HEK293 (cell line): ENCODE results near the gene ZNF785.
A peak's percentile ranks its signal among the peaks of the same experiment; 100 is the strongest.

Source experiments
- EGR2 ChIP-seq: fragments of 450-650 bp; formaldehyde crosslinking; IDR thresholded peaks from 2 replicates; pipeline ENCODE4 v1.5.1; 2016; ENCODE audit warnings: low read depth, missing biosample characterization, missing genetic modification characterization
- GLI2 ChIP-seq: fragments of 450-650 bp; formaldehyde crosslinking; IDR thresholded peaks from 2 replicates; pipeline ENCODE4; 2017; ENCODE audit warnings: missing biosample characterization, missing genetic modification characterization, low read depth, borderline replicate concordance
- MEIS1 ChIP-seq: sonication (generic); formaldehyde crosslinking; IDR thresholded peaks from 2 replicates; pipeline ENCODE4 v1.8.1; 2022; ENCODE audit warnings: missing genetic modification reagents, mild to moderate bottlenecking, borderline replicate concordance
- SCRT1 ChIP-seq: fragments of 450-650 bp; formaldehyde crosslinking; IDR thresholded peaks from 2 replicates; pipeline ENCODE4 v1.5.1; 2016; ENCODE audit warnings: missing biosample characterization, missing genetic modification characterization, borderline replicate concordance
- YY1 ChIP-seq: fragments of 450-650 bp; formaldehyde crosslinking; IDR thresholded peaks from 2 replicates; pipeline ENCODE4 v1.5.1; 2018; ENCODE audit warnings: missing biosample characterization, missing genetic modification characterization
- ZBTB17 ChIP-seq: fragments of 450-650 bp; formaldehyde crosslinking; IDR thresholded peaks from 2 replicates; pipeline ENCODE4 v1.5.1; 2016; ENCODE audit warnings: missing biosample characterization, missing genetic modification characterization
- ZBTB8A ChIP-seq: fragments of 450-650 bp; formaldehyde crosslinking; IDR thresholded peaks from 2 replicates; pipeline ENCODE4 v1.5.1; 2016; ENCODE audit warnings: missing biosample characterization, missing genetic modification characterization
- ZIC2 ChIP-seq: fragments of 450-650 bp; formaldehyde crosslinking; IDR thresholded peaks from 2 replicates; pipeline ENCODE4 v1.5.1; 2016; ENCODE audit warnings: missing biosample characterization, missing genetic modification characterization
- ZNF133 ChIP-seq: fragments of 450-650 bp; formaldehyde crosslinking; IDR thresholded peaks from 2 replicates; pipeline ENCODE4 v1.5.1; 2016; ENCODE audit warnings: missing biosample characterization, missing genetic modification characterization
- ZNF138 ChIP-seq: fragments of 450-650 bp; formaldehyde crosslinking; IDR thresholded peaks from 2 replicates; pipeline ENCODE4 v1.5.1; 2016; ENCODE audit warnings: missing biosample characterization, missing genetic modification characterization, borderline replicate concordance
- ZNF184 ChIP-seq: fragments of 450-650 bp; IDR thresholded peaks from 2 replicates; pipeline ENCODE4 v1.5.1; 2018; ENCODE audit warnings: missing biosample characterization, mild to moderate bottlenecking, missing genetic modification characterization
- ZNF302 ChIP-seq: fragments of 450-650 bp; formaldehyde crosslinking; IDR thresholded peaks from 2 replicates; pipeline ENCODE4 v1.5.1; 2016; ENCODE audit warnings: missing biosample characterization, missing genetic modification characterization, low read depth
- ZNF311 ChIP-seq: fragments of 450-650 bp; formaldehyde crosslinking; IDR thresholded peaks from 2 replicates; pipeline ENCODE4 v1.5.1; 2017; ENCODE audit warnings: missing biosample characterization, missing genetic modification characterization, borderline replicate concordance
- ZNF354C ChIP-seq: fragments of 450-650 bp; formaldehyde crosslinking; IDR thresholded peaks from 2 replicates; pipeline ENCODE4 v1.5.1; 2016; ENCODE audit warnings: missing biosample characterization, missing genetic modification characterization, low read depth, borderline replicate concordance
- ZNF391 ChIP-seq: fragments of 450-650 bp; formaldehyde crosslinking; IDR thresholded peaks from 2 replicates; pipeline ENCODE4 v1.5.1; 2016; ENCODE audit warnings: low read depth, missing biosample characterization, missing genetic modification characterization, borderline replicate concordance
- ZNF529 ChIP-seq: fragments of 450-650 bp; formaldehyde crosslinking; IDR thresholded peaks from 2 replicates; pipeline ENCODE4 v1.5.1; 2017; ENCODE audit warnings: missing genetic modification characterization, missing biosample characterization; ENCODE audit not compliant: insufficient replicate concordance
- ZNF544 ChIP-seq: fragments of 450-650 bp; formaldehyde crosslinking; IDR thresholded peaks from 2 replicates; pipeline ENCODE4 v1.5.0; 2017; ENCODE audit warnings: missing biosample characterization, missing genetic modification characterization
- ZNF548 ChIP-seq: fragments of 450-650 bp; formaldehyde crosslinking; IDR thresholded peaks from 2 replicates; pipeline ENCODE4 v1.5.1; 2016; ENCODE audit warnings: missing biosample characterization, missing genetic modification characterization
- ZNF561 ChIP-seq: fragments of 450-650 bp; IDR thresholded peaks from 2 replicates; pipeline ENCODE4 v1.5.1; 2018; ENCODE audit warnings: missing biosample characterization, missing genetic modification characterization, borderline replicate concordance
- ZNF623 ChIP-seq: fragments of 450-650 bp; formaldehyde crosslinking; IDR thresholded peaks from 2 replicates; pipeline ENCODE4 v1.5.1; 2016; ENCODE audit warnings: missing biosample characterization, missing genetic modification characterization
- ZSCAN16 ChIP-seq: fragments of 450-650 bp; formaldehyde crosslinking; IDR thresholded peaks from 2 replicates; pipeline ENCODE4 v1.5.1; 2016; ENCODE audit warnings: missing biosample characterization, missing genetic modification characterization
- ZXDB ChIP-seq: fragments of 450-650 bp; formaldehyde crosslinking; IDR thresholded peaks from 2 replicates; pipeline ENCODE4 v1.5.1; 2016; ENCODE audit warnings: missing biosample characterization, missing genetic modification characterization
- TF ChIP-seq, protein P1 (sequence below): fragments of 450-650 bp; formaldehyde crosslinking; IDR thresholded peaks from 2 replicates; pipeline ENCODE4 v1.5.1; 2016; ENCODE audit warnings: missing biosample characterization, missing genetic modification characterization
- TF ChIP-seq, protein P2 (sequence below): fragments of 450-650 bp; IDR thresholded peaks from 2 replicates; pipeline ENCODE4 v1.5.1; 2018; ENCODE audit warnings: missing biosample characterization, missing genetic modification characterization
- TF ChIP-seq, protein P3 (sequence below): fragments of 450-650 bp; formaldehyde crosslinking; IDR thresholded peaks from 2 replicates; pipeline ENCODE4 v1.5.1; 2016; ENCODE audit warnings: missing biosample characterization, missing genetic modification characterization
- TF ChIP-seq, protein P4 (sequence below): fragments of 450-650 bp; formaldehyde crosslinking; IDR thresholded peaks from 2 replicates; pipeline ENCODE4 v1.5.1; 2016; ENCODE audit warnings: missing biosample characterization, missing genetic modification characterization, borderline replicate concordance

ZNF785 gene

DNA sequence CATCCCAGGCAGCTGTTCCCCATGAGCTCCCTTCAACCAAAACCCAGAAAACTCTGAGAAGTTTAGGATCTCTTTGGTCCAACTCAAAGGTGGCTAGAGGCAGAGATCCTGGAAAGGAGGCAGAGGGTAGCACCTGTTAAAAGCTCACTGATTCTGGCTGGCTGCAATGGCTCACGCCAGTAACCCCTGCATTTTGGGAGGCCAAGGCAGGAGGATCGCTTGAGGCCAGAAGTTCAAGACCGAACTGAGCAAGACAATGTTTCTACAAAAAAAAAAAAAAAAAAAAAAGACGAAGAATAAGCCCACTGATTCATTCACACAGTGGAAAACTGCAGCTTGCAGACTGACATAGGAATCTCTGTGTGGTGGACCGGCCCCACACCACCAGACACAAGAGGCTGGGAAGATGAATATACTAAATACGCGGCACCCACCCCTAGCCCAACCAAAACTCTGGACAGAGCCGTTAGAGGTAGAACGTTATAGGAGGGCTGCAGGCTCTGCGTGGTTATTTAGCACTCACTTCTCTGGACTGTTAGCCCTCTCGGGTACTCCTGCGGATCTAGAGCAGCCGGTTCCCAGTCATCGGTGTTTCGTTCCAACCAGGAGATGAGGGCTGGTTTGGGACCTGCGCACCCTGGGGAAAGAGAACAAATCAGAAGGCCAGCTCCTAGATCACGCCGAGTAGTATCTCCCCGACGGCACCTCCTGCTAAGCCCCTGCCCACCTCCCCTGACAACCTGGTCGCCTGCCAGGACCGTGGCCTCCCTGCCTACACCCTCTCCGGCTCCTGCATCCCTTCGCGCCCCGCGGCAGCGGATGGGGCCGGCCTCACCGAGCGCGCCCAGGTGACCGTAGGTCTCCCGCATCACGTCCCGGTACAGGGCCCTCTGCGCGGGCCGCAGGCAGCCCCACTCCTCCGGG lies 23.8 kb upstream of the ZNF785 start (continued):
- TF ChIP-seq EGR2 (tag by site-specific recombination) (no peak; the same call in 1 of the 2 replicates), ZBTB17 (tag by site-specific recombination) (no peak), ZNF138 (tag by site-specific recombination) (no peak), ZNF354C (no peak), ZNF561 (no peak), ZNF302 (no peak), ZNF311 (no peak), MEIS1 (CRISPR knock-in tag) (0 out of 2 replicates have a peak, but pooled peaks have one; percentile 12), ZNF623 (tag by site-specific recombination) (no peak), ZNF529 (tag by site-specific recombination) (no peak), YY1 (tag by site-specific recombination) (no peak), ZNF548 (no peak), ZNF133 (no peak), ZBTB8A (tag by site-specific recombination) (no peak; the same call in 1 of the 2 replicates), ZNF391 (tag by site-specific recombination) (no peak; the same call in 1 of the 2 replicates), ZSCAN16 (tag by site-specific recombination) (no peak), ZXDB (tag by site-specific recombination) (no peak; the same call in 1 of the 2 replicates), ZNF184 (tag by site-specific recombination) (no peak), GLI2 (tag by site-specific recombination) (no peak), SCRT1 (tag by site-specific recombination) (no peak), ZNF544 (no peak), ZIC2 (peak; percentile 67)
- TF ChIP-seq, protein P1, sequence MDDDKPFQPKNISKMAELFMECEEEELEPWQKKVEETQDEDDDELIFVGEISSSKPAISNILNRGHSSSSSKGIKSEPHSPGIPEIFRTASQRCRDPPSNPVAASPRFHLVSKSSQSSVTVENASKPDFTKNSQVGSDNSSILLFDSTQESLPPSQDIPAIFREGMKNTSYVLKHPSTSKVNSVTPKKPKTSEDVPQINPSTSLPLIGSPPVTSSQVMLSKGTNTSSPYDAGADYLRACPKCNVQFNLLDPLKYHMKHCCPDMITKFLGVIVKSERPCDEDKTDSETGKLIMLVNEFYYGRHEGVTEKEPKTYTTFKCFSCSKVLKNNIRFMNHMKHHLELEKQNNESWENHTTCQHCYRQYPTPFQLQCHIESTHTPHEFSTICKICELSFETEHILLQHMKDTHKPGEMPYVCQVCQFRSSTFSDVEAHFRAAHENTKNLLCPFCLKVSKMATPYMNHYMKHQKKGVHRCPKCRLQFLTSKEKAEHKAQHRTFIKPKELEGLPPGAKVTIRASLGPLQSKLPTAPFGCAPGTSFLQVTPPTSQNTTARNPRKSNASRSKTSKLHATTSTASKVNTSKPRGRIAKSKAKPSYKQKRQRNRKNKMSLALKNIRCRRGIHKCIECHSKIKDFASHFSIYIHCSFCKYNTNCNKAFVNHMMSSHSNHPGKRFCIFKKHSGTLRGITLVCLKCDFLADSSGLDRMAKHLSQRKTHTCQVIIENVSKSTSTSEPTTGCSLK (tag by site-specific recombination), result no peak
- TF ChIP-seq, protein P2, sequence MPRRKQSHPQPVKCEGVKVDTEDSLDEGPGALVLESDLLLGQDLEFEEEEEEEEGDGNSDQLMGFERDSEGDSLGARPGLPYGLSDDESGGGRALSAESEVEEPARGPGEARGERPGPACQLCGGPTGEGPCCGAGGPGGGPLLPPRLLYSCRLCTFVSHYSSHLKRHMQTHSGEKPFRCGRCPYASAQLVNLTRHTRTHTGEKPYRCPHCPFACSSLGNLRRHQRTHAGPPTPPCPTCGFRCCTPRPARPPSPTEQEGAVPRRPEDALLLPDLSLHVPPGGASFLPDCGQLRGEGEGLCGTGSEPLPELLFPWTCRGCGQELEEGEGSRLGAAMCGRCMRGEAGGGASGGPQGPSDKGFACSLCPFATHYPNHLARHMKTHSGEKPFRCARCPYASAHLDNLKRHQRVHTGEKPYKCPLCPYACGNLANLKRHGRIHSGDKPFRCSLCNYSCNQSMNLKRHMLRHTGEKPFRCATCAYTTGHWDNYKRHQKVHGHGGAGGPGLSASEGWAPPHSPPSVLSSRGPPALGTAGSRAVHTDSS (tag by site-specific recombination), result no peak
- TF ChIP-seq, protein P3, sequence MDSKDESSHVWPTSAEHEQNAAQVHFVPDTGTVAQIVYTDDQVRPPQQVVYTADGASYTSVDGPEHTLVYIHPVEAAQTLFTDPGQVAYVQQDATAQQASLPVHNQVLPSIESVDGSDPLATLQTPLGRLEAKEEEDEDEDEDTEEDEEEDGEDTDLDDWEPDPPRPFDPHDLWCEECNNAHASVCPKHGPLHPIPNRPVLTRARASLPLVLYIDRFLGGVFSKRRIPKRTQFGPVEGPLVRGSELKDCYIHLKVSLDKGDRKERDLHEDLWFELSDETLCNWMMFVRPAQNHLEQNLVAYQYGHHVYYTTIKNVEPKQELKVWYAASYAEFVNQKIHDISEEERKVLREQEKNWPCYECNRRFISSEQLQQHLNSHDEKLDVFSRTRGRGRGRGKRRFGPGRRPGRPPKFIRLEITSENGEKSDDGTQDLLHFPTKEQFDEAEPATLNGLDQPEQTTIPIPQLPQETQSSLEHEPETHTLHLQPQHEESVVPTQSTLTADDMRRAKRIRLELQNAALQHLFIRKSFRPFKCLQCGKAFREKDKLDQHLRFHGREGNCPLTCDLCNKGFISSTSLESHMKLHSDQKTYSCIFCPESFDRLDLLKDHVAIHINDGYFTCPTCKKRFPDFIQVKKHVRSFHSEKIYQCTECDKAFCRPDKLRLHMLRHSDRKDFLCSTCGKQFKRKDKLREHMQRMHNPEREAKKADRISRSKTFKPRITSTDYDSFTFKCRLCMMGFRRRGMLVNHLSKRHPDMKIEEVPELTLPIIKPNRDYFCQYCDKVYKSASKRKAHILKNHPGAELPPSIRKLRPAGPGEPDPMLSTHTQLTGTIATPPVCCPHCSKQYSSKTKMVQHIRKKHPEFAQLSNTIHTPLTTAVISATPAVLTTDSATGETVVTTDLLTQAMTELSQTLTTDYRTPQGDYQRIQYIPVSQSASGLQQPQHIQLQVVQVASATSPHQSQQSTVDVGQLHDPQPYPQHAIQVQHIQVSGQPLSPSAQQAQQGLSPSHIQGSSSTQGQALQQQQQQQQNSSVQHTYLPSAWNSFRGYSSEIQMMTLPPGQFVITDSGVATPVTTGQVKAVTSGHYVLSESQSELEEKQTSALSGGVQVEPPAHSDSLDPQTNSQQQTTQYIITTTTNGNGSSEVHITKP (tag by site-specific recombination), result peak; percentile 76
- TF ChIP-seq, protein P4, sequence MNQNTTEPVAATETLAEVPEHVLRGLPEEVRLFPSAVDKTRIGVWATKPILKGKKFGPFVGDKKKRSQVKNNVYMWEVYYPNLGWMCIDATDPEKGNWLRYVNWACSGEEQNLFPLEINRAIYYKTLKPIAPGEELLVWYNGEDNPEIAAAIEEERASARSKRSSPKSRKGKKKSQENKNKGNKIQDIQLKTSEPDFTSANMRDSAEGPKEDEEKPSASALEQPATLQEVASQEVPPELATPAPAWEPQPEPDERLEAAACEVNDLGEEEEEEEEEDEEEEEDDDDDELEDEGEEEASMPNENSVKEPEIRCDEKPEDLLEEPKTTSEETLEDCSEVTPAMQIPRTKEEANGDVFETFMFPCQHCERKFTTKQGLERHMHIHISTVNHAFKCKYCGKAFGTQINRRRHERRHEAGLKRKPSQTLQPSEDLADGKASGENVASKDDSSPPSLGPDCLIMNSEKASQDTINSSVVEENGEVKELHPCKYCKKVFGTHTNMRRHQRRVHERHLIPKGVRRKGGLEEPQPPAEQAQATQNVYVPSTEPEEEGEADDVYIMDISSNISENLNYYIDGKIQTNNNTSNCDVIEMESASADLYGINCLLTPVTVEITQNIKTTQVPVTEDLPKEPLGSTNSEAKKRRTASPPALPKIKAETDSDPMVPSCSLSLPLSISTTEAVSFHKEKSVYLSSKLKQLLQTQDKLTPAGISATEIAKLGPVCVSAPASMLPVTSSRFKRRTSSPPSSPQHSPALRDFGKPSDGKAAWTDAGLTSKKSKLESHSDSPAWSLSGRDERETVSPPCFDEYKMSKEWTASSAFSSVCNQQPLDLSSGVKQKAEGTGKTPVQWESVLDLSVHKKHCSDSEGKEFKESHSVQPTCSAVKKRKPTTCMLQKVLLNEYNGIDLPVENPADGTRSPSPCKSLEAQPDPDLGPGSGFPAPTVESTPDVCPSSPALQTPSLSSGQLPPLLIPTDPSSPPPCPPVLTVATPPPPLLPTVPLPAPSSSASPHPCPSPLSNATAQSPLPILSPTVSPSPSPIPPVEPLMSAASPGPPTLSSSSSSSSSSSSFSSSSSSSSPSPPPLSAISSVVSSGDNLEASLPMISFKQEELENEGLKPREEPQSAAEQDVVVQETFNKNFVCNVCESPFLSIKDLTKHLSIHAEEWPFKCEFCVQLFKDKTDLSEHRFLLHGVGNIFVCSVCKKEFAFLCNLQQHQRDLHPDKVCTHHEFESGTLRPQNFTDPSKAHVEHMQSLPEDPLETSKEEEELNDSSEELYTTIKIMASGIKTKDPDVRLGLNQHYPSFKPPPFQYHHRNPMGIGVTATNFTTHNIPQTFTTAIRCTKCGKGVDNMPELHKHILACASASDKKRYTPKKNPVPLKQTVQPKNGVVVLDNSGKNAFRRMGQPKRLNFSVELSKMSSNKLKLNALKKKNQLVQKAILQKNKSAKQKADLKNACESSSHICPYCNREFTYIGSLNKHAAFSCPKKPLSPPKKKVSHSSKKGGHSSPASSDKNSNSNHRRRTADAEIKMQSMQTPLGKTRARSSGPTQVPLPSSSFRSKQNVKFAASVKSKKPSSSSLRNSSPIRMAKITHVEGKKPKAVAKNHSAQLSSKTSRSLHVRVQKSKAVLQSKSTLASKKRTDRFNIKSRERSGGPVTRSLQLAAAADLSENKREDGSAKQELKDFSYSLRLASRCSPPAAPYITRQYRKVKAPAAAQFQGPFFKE (tag by site-specific recombination), result no peak
